HG03571 (cell line): ENCODE measurements around the gene USP6.
"Not testable (repeated sequence)": the region's sequence is repeated elsewhere in the genome, so short reads cannot be mapped to it uniquely, and the experiment has no call there.

Source experiments
- ATAC-seq: cut with Tn5 transposase; IDR thresholded peaks from one replicate; pipeline ENCODE4 v1.9.1; 2021; ENCODE audit not compliant: unreplicated experiment

The USP6 gene

DNA sequence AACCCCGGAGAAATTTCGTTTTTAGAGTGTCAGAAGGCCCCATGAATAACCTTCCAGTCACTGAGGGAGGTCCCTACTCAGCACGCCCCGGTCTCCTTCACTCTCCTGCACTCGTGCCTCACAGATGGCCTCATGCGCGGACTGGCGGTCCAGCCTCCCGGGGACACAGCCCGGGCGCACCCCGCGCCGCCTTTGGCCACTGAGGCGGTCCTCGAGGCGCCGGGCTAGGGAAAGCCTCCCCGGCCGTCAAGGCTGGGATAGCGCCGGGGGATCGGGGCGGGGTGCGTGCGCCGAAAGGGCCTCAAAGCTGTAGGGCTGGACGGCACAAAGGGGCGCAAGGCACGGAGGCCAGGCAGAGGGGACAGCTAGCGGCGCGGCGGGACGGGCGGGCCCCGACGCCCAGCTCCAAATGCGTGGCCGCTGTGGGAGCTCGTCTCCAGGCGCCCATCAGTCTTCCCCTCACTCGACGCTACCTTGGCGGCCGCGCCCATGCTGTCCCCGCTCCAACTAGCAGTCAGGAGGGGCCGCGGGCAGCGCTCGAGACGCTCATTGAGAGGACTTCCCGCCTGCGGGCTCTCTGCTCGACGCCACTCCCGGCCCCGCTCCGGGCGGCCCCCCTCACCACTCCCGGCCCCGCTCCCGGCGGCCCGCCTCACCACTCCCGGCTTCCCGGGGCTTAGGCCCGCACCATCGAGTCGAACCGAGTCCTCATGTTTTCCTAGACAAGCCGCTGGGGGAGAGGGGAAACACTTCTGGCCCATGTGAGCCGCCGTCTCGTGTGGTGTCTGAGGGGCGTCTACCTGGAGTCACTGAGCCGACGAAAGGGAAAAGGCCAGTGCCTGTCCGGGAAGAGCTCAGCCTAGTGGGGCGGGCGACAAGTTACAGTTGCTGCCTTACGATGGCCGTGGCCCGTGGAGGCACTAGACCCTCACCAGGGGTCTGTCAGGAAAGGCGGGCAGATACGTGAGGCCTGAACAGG lies at the start of gene USP6:
TSS of gene USP6 (plus strand) at position 360 of the 979 bp plus-strand sequence. CDS start 14,336 bp downstream, outside the sequence.
- no peak for ATAC-seq

DNA sequence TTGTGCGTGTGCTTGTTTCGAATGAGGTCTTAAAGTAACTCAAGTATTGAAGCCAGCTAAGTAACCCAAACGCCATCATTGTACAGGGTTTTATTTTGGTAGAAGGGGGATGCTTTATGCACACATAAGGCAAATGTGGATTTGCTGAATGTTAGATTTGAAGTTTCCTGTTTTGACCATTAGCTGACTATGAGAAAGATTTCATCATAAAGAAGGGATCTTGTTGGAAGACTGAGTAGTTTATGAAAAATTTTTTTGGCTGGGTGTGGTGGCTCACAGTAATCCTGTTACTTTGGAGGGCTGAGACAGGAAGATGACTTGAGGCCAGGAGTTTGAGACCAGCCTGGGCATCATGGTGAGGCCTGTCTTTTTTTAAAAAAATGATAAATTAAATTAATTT lies 47.6 kb upstream of the USP6 start:
- no peak for ATAC-seq

DNA sequence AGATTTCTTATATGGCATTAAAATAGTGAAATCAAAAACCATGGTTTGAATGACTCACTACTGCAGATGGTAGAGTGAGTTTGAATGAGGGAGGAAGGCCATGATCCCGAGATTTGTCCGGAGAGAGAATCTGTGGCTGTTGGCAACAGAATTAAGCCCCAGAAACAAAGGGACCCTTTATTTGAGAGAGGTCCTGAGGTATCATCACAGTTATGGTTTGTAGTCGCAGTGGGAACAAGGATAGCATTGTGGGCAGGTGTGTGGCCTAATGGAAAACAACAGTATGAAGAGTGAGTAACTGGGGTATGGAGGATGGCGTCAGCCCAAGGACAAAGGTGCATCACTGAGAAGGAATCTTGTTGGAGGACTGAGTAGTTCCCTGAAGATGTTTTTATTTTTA lies 46.1 kb upstream of the USP6 start:
- ATAC-seq, result no peak

DNA sequence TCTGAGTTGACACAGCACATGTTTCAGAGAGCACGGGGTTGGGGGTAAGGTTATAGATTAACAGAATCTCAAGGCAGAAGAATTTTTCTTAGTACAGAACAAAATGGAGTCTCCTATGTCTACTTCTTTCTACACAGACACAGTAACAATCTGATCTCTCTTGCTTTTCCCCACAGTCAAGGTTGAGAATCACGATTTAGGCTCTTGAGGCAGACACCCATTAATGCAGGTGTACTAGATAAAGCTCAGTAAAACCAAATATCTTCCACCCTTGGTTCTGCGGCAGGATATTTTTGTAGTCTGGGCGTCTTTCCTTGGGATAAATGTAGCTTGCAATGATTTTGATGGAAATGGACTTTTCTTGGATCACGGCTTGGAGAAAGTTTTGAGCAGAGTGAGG lies 40.4 kb upstream of the USP6 start:
- not testable (repeated sequence) for ATAC-seq

DNA sequence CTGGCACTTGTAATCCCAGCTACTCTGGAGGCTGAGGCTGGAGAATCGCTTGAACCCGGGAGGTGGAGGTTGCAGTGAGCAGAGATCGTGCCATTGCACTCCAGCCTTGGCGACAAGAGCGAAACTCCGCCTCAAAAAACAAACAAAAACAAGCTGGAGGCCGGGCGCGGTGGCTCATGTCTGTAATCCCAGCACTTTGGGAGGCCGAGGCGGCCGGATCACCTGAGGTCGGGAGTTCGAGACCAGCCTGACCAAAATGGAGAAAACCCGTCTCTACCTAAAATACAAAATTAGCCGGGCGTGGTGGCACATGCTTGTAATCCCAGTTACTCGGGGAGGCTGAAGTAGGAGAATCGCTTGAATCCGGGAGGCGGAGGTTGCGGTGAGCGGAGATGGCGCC lies 38.6 kb upstream of the USP6 start:
- ATAC-seq, result not testable (repeated sequence)

DNA sequence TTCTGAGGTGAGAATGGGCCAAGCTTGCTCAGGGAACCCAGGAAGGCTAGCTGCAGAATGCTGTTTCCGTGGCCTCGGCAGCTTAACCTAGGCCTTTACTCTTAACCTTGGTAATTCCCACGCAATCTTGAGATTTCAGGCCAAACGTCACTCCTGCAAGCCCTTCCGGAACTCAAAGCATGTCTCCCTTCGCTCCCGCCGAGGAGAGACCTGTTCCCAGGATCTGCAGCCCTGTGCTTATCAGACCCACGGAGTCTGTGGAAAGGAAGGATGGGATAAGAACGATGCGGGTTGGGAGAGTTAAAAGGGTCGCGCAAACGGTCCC lies 38.1 kb upstream of the USP6 start:
- no peak for ATAC-seq

DNA sequence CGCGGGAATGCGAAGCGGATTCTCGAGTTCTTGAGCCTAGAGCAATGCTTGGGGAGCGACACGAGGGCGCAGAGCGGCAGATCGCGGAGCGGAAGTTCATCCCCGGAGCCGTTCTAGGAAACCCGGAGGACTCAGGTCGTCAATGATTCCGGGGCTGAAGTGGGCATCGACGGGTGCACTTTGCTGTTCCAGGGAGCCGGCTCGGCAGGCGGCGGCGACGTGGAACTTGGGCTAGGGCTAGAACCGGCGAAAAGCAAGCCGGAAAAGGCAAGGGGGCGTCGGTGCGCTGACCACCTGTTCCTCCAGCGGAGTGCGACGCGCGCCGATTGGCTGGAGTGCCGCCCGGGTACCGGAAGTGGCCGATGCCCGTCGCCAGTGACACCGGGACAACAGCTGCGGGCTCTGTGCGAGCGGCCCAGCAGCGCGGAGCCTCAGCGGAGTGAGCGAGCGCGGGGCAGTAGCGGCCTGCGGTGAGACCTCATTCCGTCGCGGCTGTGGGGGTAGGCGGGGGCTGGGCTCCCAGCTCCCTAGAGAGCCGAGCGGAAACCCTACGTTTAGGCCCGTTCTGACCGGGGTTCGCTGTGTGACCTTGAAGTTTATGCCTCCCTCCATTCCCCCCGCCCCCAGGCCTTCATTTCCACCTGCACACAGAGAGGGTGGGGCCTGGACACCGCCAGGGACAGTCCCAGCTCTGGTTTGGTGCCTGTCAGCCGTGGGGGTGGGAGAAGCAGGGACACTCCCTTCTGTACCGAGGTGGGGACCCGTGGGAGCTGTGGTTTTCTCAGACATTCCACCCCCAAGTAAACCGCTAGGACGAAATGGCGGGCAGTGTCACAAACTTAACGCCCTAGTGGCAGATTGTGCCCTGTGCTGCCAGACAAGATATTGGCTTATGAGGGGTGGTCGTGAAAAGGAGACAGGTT lies 37.5 kb upstream of the USP6 start, which contains the start of gene ZFP3:
TSS of gene ZFP3 (plus strand) at position 362 of the 923 bp plus-strand sequence. CDS start 13,038 bp downstream, outside the sequence.
- peak; percentile 80 for ATAC-seq

DNA sequence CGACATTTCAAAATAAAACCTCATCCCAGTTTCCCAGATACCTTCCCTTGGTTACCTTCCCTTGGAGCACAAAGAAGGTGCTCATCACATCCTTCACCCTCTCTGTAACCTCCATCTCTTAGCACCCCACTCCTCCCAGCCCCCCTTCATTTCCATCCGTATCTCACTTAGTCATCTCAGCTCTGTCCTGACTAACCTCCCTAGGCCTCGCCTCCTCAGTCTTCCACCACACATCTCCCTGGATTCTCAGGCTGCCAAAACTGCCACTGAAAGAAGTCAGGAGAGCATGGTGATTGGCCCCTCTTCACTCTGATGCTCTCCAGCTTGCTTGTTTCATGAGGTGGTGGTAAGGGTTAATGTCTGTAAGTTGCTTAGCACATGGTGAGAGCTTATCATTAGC lies 35.2 kb upstream of the USP6 start:
- no peak for ATAC-seq

DNA sequence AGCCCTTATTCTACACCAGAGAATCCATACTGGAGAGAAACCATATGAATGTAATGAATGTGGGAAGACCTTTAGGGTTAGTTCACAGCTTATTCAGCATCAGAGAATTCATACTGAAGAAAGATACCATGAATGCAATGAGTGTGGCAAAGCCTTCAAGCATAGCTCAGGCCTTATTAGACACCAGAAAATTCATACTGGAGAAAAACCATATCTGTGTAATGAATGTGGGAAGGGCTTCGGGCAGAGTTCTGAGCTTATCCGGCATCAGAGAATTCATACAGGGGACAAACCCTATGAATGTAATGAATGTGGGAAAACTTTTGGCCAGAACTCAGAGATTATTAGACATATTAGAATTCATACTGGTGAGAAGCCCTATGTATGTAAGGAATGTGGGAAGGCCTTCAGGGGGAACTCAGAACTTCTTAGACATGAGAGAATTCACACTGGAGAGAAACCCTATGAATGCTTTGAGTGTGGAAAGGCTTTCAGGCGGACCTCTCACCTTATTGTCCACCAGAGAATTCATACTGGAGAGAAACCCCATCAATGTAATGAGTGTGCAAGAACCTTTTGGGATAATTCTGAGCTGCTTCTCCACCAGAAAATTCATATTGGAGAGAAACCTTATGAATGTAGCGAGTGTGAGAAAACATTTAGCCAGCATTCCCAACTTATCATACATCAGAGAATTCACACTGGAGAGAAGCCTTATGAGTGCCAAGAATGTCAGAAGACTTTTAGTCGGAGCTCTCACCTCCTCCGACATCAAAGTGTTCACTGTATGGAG lies 23.4 kb upstream of the USP6 start:
- no peak for ATAC-seq

DNA sequence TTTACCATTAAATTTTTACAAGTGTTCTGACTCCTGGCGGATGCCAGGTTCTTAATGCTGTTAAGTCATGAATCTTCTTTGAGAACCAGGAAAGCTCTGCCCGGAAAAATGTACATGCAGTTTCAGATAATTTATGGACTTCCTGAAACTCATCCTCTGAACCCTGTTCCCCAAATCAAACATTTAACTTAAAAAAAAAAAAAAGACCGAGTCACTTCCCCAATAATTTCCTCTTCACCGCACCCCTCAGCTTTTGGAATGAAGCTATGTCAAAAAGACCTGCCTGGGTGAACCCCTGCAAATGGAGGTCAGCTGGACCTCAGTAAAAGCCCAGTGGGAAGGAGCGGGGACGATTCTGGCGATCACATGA lies 19.1 kb upstream of the USP6 start:
- ATAC-seq, result no peak

DNA sequence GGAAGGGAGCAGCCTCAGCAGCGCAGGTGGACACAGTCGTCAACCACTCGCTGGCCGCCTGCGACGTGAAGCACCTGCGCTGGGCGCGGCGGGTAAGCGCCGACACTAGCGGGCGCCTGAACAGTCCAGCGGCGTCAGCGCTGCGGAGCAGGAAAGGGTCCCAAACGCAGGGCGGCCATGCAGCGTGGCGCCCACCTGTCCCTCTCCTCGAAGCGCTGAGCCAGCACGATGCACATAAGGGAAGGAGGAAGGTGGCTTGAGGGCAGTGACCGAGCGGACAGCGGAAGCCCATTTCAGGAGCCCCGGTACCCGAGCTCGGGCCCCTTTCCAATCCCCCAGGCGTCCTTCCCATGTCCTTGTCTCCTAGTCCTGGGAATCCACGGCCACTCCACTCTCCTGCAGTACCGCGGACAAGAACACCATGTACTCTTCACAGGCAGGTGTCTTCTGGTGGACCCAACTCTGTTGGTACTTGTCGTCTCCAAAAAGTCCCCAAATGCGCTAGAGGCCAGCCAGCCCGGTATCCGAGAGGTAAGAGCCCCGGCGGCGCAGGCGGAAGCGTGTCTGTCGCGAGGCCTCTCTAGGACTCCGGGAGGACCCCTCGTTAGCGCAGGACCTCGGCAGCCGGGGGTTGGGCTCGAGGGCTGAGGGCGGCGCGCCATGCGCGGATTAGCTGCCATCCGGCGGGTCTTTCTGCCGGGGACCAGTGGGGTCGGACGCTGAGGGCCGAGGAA lies 18.6 kb upstream of the USP6 start:
- no peak for ATAC-seq

DNA sequence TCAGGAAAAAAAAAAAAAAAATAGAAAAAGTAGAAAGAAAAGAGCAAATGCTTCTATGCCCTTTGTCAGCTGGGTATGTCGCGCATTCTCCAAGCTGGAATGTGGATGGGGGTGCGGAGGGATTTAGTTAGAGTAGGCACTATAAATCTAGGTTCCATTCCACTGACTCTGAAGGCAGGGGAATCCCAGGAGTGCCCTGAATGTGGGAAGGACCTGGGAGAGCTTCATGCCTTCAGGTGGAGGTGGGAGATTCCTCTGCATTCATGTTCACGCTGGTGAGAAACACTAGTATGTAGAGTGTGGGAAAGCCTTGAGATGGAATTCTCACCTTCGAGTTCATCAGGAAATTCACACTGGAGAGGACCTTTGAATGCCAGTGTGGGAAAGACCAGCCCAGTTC lies 16.6 kb upstream of the USP6 start:
- ATAC-seq, result no peak

DNA sequence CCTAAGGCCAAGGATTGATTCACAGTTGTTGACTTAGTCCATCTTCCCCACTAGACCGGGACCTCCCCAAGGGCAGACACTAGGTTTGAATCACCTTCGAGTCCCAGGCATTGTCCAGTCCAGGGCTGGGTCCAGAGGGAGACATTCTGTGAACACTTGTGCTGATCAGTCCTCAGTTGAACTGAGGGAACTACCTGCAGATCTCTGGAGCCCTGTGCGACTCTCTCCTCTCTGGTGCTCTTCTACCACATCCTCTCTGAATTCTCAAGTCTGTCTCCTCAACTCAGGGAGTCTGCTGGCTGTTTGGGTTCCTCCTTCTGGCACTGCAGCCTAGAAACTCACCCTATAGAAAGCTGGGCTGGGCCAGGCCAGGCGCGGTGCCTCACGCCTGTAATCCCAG lies 15.0 kb upstream of the USP6 start:
- no peak for ATAC-seq

DNA sequence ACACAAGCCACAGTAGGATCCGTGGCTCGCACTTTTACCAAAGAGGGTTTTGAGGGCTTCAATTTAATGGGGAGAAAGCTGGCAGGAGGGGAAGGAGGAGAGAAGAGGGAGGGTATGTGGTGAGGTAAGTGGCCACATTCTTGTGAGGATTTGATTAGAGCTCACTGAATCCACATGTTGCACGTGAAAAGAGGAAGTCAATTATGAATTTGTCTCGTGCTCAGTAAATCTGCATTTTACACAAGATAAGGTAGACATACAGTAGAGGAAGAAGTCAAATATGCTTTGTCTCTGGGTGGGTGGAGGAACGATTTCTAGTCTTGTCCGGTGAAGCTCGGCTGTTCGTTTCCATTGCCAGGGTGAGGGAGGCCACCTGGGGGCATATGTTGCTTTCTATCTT lies 5.0 kb upstream of the USP6 start:
- no peak for ATAC-seq

DNA sequence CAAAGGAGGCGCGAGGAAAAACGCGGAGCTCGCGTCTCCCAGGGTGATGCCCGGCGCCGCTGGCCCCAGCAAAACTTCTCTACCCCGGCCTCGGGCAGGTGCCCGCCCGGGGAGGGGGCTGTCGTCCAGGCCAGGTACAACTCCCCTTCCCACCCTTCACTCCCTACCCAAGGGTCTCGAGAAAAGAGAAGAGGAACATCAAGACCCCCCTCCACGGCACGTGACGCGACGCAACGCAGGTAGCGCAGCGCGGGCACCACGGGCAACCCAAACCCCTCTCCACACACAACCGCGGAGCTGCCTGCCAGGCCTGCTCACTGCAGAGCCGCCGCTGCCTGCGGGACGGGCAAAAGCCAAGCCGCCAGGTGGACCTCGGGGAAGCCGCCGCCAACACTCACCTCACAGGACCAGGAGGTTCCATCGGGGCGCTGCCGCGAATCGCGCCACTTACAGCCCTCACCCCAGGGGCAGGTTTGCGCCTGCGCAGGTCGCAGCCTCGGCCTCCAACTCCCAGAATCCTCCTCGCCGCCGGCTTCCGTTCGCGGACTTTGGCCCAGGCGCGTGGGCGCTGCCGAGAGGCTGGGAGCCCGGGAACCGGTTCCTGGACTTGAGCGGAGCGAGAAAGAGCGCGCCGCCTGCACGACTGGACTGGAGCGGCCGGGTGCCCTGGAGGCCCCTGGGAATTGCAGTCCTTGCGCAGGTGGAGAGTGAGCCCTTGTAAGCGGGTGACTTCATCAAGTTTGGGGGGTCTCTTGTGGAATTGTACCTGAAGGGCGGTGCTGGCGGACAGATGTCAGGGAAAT lies 4.2 kb upstream of the USP6 start, which contains the start of gene ZNF232:
TSS of gene ZNF232 (minus strand) at position 477 of the 803 bp plus-strand sequence. CDS start at position 421, 56 bp downstream.
- ATAC-seq, result peak; percentile 77

DNA sequence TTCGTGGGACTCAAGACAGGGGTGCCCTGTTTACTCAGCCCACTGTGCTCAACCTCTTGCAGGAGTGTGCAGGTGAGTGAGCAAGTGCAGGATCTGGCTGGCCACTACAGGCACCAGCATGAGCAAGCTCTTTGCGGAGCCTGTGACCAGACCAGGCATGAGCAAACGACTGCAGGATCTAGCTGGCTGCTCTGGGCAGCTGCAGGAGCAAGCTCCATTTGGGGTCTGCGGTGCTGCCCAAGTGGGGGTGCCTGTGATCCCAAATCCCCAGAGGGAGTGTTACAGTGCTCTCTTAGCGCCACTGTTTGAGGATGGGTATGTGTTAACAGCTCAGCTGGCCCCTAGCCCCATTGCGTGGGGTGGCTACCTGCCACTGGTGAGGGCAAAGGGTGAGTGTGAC lies 2.4 kb downstream of the USP6 start:
- no peak for ATAC-seq

DNA sequence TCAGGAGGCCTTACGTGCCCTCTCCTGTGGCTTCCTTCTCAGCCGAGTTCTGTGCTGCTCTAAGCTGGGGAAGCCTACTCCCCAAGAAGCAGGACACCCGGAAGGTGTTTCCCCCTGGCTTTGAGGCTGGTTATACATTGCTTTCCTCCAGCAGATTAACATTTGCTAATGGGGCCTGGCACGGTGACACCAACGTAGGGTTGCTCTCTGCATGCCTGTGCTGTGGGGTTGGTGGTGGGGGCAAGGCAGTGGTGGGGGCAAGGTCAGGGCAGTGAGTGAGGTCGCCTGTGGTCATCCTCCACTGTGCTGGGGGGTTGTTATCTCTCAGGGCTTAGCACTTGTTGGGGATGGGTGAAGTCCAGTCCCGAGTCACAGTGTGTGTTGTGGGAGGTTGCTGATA lies 4.2 kb downstream of the USP6 start:
- no peak for ATAC-seq

DNA sequence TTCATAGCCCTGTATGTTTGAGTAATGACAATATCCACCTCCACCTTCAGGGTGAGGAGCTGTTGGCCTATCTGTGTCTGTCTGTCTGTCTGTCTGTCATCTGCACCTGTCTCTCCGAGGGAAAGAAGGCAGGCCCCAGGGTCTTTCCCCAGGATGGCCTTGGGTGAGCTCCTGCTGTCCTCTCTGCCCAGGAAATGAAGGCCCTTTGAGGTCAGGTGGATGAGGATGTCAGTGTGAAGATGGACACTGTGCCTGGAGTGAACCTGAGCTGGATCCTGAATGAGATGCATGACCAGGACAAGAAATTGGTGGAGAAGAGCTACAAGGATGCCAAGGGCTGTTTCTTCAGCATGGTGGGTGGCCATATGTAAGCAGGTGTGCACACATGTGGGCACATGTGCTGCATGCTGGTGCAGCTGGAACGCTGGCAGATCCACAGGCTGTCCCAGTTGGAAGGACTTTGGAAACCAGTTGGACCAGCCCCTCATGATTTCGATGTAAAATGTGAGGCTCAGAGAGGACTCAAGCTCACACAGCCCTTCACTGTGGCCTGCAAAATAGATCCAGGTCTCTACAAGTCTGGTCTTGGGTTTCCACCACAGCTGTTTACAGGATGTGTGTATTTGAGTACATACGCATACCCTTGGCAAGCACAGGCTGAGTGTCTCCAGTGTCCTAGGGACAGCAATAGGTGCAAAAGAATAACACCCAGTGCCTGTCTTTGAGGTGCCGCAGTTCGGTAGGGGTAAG lies 4.8 kb downstream of the USP6 start:
- ATAC-seq, result not testable (repeated sequence)
